ENCODE results near the gene LMBR1L. TPM values are rescaled to one million over a fixed set of nuclear protein-coding genes. Genes with fewer than 3 reads are reported as not detected.

LMBR1L gene
- total RNA-seq, 1 experiment from 2014 or later, result 78.2 TPM

GRCh38 chr12:49066120-49066519 is 44.5 kb downstream of the LMBR1L start:
- ChIA-PET CTCF (interaction anchor here (3.0 to 7.8 kb wide), 5 partner anchors 22 to 69 kb away, joined by 21 to 73 read pairs (median 44); partner anchors contain the start of gene DHH), POLR2A (no interaction called here)
- Mint-ChIP-seq H3K27me3 (ENCODE audit: low read depth) (peaks cover 17% of the 10 kb centered on the region), H3K36me3 (peaks cover 3% of the 10 kb centered on the region; the same call in 1 of the 2 replicates), H3K4me3 (no peak overlapping the region), H3K9me3 (no peaks in the 10 kb centered on the region), H3K4me1 (peaks cover 24% of the 10 kb centered on the region), H3K27ac (no peak overlapping the region)
- DNase-seq (ENCODE audit: low spot score), result no peak
- TF ChIP-seq ELF4 (CRISPR knock-in tag; IDR thresholded peaks at IDR 0.05; ENCODE audit: low read depth) (no peak), JAZF1 (CRISPR knock-in tag; IDR thresholded peaks at IDR 0.05) (no peak), MLX (CRISPR knock-in tag; IDR thresholded peaks at IDR 0.05) (no peak), ZNF416 (CRISPR knock-in tag; IDR thresholded peaks at IDR 0.05) (no peak), CDX4 (CRISPR knock-in tag; IDR thresholded peaks at IDR 0.05; ENCODE audit: borderline replicate concordance) (no peak), MXD4 (CRISPR knock-in tag; IDR thresholded peaks at IDR 0.05; ENCODE audit: borderline replicate concordance) (no peak), SOX15 (CRISPR knock-in tag; IDR thresholded peaks at IDR 0.05) (no peak), CREB1 (CRISPR knock-in tag; IDR thresholded peaks at IDR 0.05) (no peak)
- TF ChIP-seq, protein P1, sequence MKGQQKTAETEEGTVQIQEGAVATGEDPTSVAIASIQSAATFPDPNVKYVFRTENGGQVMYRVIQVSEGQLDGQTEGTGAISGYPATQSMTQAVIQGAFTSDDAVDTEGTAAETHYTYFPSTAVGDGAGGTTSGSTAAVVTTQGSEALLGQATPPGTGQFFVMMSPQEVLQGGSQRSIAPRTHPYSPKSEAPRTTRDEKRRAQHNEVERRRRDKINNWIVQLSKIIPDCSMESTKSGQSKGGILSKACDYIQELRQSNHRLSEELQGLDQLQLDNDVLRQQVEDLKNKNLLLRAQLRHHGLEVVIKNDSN (CRISPR knock-in tag; IDR thresholded peaks at IDR 0.05), result no peak
- no peak for ATAC-seq

DNA sequence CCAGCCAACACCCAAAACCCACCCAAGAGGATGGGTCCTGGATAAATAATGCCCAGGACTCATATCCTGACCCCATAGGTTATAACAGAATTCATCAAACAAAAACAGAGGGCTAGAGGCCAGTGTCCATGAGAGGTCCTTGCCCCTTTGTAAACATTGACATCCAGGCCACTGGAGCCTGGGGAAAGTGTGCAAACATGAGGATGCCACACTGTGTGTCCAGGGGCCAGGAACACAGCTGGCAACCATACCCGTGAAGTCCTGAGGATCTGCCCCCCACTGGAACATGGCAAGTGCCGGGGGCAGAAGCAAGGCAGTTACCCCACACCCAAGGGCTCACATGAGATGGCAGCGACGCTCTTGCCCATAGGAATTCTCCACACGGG is 45.9 kb downstream of the LMBR1L start:
- no peak overlapping the region for H3K4me3 Mint-ChIP-seq
- H3K4me1 Mint-ChIP-seq, result peaks cover 22% of the 10 kb centered on the region
- ATAC-seq (no peak), DNase-seq (ENCODE audit: low spot score) (no peak)
- H3K36me3 Mint-ChIP-seq, result peaks cover 3% of the 10 kb centered on the region; the same call in 1 of the 2 replicates
- no peak overlapping the region for H3K27ac Mint-ChIP-seq
- peaks cover 15% of the 10 kb centered on the region for H3K27me3 Mint-ChIP-seq (ENCODE audit: low read depth)
- CTCF ChIA-PET, result interaction anchor here (0.6 to 3.6 kb wide), 29 partner anchors 8 to 283 kb away, joined by 3 to 67 read pairs (median 5); partner anchors contain the start of genes DHH, LMBR1L, TUBA1A and TUBA1B
- POLR2A ChIA-PET, result interaction anchor here (1.1 to 1.5 kb wide), 2 partner anchors 46 to 65 kb away, joined by 4 read pairs; partner anchors contain the start of gene LMBR1L
- H3K9me3 Mint-ChIP-seq, result no peaks in the 10 kb centered on the region
- TF ChIP-seq, protein P2, sequence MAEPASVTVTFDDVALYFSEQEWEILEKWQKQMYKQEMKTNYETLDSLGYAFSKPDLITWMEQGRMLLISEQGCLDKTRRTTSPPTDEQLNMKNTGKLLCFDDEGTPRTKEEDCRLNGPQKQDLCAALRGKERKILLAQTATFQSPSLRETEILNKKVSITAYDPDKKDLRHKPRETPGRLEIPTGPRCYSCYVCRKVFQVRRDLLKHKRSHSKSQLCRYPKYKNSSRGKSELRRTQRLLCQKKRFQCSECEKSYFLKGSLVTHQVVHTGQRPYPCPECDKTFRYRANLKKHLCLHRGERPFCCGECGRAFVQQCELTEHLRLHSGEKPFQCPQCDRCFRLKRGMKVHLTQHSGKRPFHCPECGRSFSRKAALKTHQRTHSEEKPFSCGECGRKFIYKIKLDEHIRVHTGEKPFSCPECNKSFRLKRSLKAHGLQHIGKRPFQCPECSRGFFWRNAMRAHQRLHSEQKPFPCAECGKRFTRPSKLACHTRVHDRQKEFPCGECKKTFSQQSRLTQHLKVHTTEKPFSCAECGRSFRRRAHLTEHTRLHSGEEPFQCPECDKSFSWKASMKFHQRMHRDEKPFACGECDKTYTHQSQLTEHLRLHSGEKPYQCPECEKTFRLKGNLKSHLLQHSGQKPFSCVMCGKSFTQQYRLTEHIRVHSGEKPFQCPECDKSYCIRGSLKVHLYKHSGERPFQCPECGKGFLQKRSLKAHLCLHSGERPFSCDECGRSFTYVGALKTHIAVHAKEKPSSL (CRISPR knock-in tag; conservative IDR thresholded peaks at IDR 0.05), result no peak
- TF ChIP-seq TP53 (CRISPR knock-in tag; IDR thresholded peaks at IDR 0.05), result no peak
- TF ChIP-seq ZMAT4 (CRISPR knock-in tag; IDR thresholded peaks at IDR 0.05), result no peak
- TF ChIP-seq, protein P3, sequence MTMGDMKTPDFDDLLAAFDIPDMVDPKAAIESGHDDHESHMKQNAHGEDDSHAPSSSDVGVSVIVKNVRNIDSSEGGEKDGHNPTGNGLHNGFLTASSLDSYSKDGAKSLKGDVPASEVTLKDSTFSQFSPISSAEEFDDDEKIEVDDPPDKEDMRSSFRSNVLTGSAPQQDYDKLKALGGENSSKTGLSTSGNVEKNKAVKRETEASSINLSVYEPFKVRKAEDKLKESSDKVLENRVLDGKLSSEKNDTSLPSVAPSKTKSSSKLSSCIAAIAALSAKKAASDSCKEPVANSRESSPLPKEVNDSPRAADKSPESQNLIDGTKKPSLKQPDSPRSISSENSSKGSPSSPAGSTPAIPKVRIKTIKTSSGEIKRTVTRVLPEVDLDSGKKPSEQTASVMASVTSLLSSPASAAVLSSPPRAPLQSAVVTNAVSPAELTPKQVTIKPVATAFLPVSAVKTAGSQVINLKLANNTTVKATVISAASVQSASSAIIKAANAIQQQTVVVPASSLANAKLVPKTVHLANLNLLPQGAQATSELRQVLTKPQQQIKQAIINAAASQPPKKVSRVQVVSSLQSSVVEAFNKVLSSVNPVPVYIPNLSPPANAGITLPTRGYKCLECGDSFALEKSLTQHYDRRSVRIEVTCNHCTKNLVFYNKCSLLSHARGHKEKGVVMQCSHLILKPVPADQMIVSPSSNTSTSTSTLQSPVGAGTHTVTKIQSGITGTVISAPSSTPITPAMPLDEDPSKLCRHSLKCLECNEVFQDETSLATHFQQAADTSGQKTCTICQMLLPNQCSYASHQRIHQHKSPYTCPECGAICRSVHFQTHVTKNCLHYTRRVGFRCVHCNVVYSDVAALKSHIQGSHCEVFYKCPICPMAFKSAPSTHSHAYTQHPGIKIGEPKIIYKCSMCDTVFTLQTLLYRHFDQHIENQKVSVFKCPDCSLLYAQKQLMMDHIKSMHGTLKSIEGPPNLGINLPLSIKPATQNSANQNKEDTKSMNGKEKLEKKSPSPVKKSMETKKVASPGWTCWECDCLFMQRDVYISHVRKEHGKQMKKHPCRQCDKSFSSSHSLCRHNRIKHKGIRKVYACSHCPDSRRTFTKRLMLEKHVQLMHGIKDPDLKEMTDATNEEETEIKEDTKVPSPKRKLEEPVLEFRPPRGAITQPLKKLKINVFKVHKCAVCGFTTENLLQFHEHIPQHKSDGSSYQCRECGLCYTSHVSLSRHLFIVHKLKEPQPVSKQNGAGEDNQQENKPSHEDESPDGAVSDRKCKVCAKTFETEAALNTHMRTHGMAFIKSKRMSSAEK (CRISPR knock-in tag; IDR thresholded peaks at IDR 0.05; ENCODE audit: borderline replicate concordance), result no peak
- no peak for TF ChIP-seq ZBTB21 (CRISPR knock-in tag; IDR thresholded peaks at IDR 0.05; ENCODE audit: borderline replicate concordance)
- no peak for TF ChIP-seq CBFB (CRISPR knock-in tag; IDR thresholded peaks at IDR 0.05; ENCODE audit: low read depth)
- no peak for TF ChIP-seq TEAD4 (CRISPR knock-in tag; IDR thresholded peaks at IDR 0.05)
- no peak for TF ChIP-seq RORB (CRISPR knock-in tag; IDR thresholded peaks at IDR 0.05)
- no peak for TF ChIP-seq CDX4 (CRISPR knock-in tag; IDR thresholded peaks at IDR 0.05; ENCODE audit: borderline replicate concordance)
- TF ChIP-seq, protein P4, sequence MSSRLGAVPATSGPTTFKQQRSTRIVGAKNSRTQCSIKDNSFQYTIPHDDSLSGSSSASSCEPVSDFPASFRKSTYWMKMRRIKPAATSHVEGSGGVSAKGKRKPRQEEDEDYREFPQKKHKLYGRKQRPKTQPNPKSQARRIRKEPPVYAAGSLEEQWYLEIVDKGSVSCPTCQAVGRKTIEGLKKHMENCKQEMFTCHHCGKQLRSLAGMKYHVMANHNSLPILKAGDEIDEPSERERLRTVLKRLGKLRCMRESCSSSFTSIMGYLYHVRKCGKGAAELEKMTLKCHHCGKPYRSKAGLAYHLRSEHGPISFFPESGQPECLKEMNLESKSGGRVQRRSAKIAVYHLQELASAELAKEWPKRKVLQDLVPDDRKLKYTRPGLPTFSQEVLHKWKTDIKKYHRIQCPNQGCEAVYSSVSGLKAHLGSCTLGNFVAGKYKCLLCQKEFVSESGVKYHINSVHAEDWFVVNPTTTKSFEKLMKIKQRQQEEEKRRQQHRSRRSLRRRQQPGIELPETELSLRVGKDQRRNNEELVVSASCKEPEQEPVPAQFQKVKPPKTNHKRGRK (CRISPR knock-in tag; IDR thresholded peaks at IDR 0.05; ENCODE audit: borderline replicate concordance), result no peak
- TF ChIP-seq, protein P5, sequence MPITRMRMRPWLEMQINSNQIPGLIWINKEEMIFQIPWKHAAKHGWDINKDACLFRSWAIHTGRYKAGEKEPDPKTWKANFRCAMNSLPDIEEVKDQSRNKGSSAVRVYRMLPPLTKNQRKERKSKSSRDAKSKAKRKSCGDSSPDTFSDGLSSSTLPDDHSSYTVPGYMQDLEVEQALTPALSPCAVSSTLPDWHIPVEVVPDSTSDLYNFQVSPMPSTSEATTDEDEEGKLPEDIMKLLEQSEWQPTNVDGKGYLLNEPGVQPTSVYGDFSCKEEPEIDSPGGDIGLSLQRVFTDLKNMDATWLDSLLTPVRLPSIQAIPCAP (CRISPR knock-in tag; IDR thresholded peaks at IDR 0.05), result no peak
- no peak for TF ChIP-seq NR3C1 (CRISPR knock-in tag; conservative IDR thresholded peaks at IDR 0.05; ENCODE audit: low read depth)
- TF ChIP-seq RELA (CRISPR knock-in tag; IDR thresholded peaks at IDR 0.05; ENCODE audit: borderline replicate concordance), result no peak
- no peak for TF ChIP-seq MLX (CRISPR knock-in tag; IDR thresholded peaks at IDR 0.05)
- no peak for TF ChIP-seq PRRX2 (CRISPR knock-in tag; IDR thresholded peaks at IDR 0.05)
